Sigmoid colon (tissue), 7 donors: Measurements from ENCODE around the gene MT4. TPM values are rescaled to one million over a fixed set of nuclear protein-coding genes. Genes with fewer than 3 reads are reported as not detected.

Experiments used
- DNase-seq: peaks from one replicate; pipeline ENCODE4 v3.0.0-alpha.2; 2019
- H3K27ac ChIP-seq, 4 donors: fragments of 200-600 bp; sonication (generic); one replicate each; pipeline ENCODE4 v1.5.1; 2016 to 2019; ENCODE audit warnings: mild to moderate bottlenecking in 1 of 4
- H3K27me3 ChIP-seq, 3 donors: fragments of 200-600 bp; sonication (generic); one replicate each; pipeline ENCODE4 v1.5.1; 2019; ENCODE audit warnings: mild to moderate bottlenecking in 1 of 3
- H3K36me3 ChIP-seq, 4 donors: fragments of 200-600 bp; sonication (generic); one replicate each; pipeline ENCODE4 v1.5.1; 2016 to 2019
- H3K4me1 ChIP-seq, 4 donors: fragments of 200-600 bp; sonication (generic); one replicate each; pipeline ENCODE4 v1.5.1; 2017 to 2019
- H3K4me3 ChIP-seq, 4 donors: fragments of 200-600 bp; sonication (generic); one replicate each; pipeline ENCODE4 v1.5.1; 2017 to 2019; ENCODE audit warnings: mild to moderate bottlenecking in 2 of 4, moderate library complexity in 1 of 4
- H3K9me3 ChIP-seq, 4 donors: fragments of 200-600 bp in 3 of 4; sonication (generic) in 3 of 4; one replicate each; pipeline versions ENCODE4 v1.5.1 to v1.6.1; 2013 to 2019
- EP300 ChIP-seq, 4 donors: sonication (generic); formaldehyde crosslinking; IDR thresholded peaks; one replicate each; pipeline ENCODE4 v1.6.1; 2017; ENCODE audit warnings: antibody characterized with exemption in 4 of 4
- POLR2A ChIP-seq, 2 donors: fragments of 450-650 bp; IDR thresholded peaks; one replicate each; pipeline ENCODE4 v1.6.1; 2016; ENCODE audit warnings: antibody characterized with exemption in 2 of 2, mild to moderate bottlenecking in 2 of 2, moderate library complexity in 2 of 2
- POLR2AphosphoS5 ChIP-seq, 4 donors: sonication (generic); formaldehyde crosslinking; IDR thresholded peaks; one replicate each; pipeline ENCODE4 v1.6.1; 2017; ENCODE audit warnings: antibody characterized with exemption in 4 of 4
- WGBS, 2 donors: extraction: QIAGEN DNeasy Blood & Tissue Kit; methylation state at CpG; one replicate each; pipeline ENCODE4 v1.1.7; 2013; 5-methylcytosine and 5-hydroxymethylcytosine counted together
- intact Hi-C: fragments of 100-400 bp; cut with DNase I; formaldehyde crosslinking; loops from one replicate; pipeline ENCODE4 v1.15.1; 2023
- polyA plus RNA-seq, 3 donors: library from polyadenylated mRNA; stranded (reverse); fragments of 200-250 nt; gene quantifications; one replicate each; pipeline ENCODE4 v1.2.3, GENCODE V29; 2013
- total RNA-seq, 4 donors: library from RNA; depleted of rRNA; stranded (reverse); fragments of >200 nt; gene quantifications; one replicate each; pipeline ENCODE4 v1.1.0, GENCODE V29; 2016
- TF ChIP-seq, protein P1 (sequence below), 4 experiments: fragments of 450-650 bp in 3 of 4; fragments of 200-600 bp in 1 of 4; IDR thresholded peaks; one replicate each; pipeline ENCODE4 v1.5.1; 2016 to 2019; ENCODE audit warnings: antibody characterized with exemption in 4 of 4, mild to moderate bottlenecking in 3 of 4, moderate library complexity in 2 of 4
- donor health status: healthy with polysubstance abuse.
- donor health status: Bipolar disorder and iron deficiency.
- donor health status: healthy.

MT4 gene
- total and polyA plus RNA-seq, 7 donors = not detected

DNA sequence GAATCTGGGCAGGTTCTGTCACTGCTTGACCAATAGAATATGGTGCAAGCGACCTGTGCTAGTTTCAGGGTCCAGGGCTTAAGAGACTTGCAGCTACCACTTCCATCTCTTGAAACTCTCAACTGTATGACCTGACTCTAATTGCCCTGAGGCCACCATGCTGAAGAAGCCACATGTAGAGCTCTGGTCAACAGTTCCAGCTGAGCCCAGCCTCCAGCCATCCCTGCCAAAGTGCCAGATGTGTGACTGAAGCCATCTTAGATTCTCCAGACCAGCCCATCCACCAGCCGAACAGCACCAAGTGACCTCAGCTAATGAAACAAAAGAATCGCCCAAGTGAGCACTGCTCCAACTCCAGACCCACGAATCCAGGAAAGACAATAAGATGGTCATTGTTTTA lies 40.1 kb downstream of the MT4 start:
- Histone ChIP-seq H3K4me1 (peaks cover 0 to 37% (median 34%) of the 10 kb centered on the region in 4 donors), H3K27ac (peak overlapping the region in 1 of 4 donors; percentile 93), H3K36me3 (no peaks in the 10 kb centered on the region), H3K9me3 (no peaks in the 10 kb centered on the region), H3K27me3 (no peaks in the 10 kb centered on the region), H3K4me3 (no peak overlapping the region)
- intact Hi-C loops = loop anchor here (5.0 to 10.0 kb wide), 4 partner anchors 37 to 330 kb away; partner anchors contain the start of genes AMFR and HERPUD1
- TF ChIP-seq POLR2A (IDR thresholded peaks at IDR 0.05) (no peak), EP300 (IDR thresholded peaks at IDR 0.05) (no peak), POLR2AphosphoS5 (IDR thresholded peaks at IDR 0.05) (no peak)
- TF ChIP-seq, protein P1, sequence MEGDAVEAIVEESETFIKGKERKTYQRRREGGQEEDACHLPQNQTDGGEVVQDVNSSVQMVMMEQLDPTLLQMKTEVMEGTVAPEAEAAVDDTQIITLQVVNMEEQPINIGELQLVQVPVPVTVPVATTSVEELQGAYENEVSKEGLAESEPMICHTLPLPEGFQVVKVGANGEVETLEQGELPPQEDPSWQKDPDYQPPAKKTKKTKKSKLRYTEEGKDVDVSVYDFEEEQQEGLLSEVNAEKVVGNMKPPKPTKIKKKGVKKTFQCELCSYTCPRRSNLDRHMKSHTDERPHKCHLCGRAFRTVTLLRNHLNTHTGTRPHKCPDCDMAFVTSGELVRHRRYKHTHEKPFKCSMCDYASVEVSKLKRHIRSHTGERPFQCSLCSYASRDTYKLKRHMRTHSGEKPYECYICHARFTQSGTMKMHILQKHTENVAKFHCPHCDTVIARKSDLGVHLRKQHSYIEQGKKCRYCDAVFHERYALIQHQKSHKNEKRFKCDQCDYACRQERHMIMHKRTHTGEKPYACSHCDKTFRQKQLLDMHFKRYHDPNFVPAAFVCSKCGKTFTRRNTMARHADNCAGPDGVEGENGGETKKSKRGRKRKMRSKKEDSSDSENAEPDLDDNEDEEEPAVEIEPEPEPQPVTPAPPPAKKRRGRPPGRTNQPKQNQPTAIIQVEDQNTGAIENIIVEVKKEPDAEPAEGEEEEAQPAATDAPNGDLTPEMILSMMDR (IDR thresholded peaks at IDR 0.05) = no peak
- 87 to 89% methylated on average over 4 of the region's 4 CpGs for WGBS, 2 donors
- no peak for DNase-seq

DNA sequence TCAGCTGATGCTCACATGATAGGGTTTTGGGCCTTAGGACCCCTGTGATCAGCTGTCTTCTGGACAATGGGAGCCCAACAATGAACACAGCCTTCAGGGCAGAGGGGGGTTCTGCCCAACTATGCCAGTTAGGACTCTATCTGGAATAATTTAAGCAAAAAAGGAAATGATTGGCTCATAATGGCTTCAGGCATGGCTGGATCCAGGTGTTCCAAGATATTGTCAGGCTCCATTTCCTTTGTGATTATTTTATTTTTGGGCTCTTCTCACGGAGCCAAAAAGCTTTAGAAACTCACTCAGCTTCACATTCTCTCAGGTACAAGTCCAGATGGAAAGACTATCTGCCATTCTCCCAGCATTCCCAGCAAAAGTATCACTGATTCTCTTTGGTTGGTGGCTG lies 40.6 kb downstream of the MT4 start:
- intact Hi-C loops = loop anchor here (5.0 to 10.0 kb wide), 3 partner anchors 37 to 329 kb away; partner anchors contain the start of genes AMFR and HERPUD1
- no peak for DNase-seq
- no peak for TF ChIP-seq POLR2AphosphoS5 (IDR thresholded peaks at IDR 0.05)
- no peak for TF ChIP-seq POLR2A (IDR thresholded peaks at IDR 0.05)
- no peak for TF ChIP-seq EP300 (IDR thresholded peaks at IDR 0.05)
- TF ChIP-seq, protein P1 (IDR thresholded peaks at IDR 0.05) = no peak
- no peaks in the 10 kb centered on the region for H3K9me3 ChIP-seq
- no peaks in the 10 kb centered on the region for H3K27me3 ChIP-seq
- H3K4me1 ChIP-seq = peaks cover 0 to 42% (median 39%) of the 10 kb centered on the region in 4 donors
- 80 to 85% methylated on average over 1 of the region's 1 CpG for WGBS, 2 donors
- H3K4me3 ChIP-seq = no peak overlapping the region
- H3K27ac ChIP-seq = peak overlapping the region; percentile 86 to 93 (median 89)
- no peaks in the 10 kb centered on the region for H3K36me3 ChIP-seq

DNA sequence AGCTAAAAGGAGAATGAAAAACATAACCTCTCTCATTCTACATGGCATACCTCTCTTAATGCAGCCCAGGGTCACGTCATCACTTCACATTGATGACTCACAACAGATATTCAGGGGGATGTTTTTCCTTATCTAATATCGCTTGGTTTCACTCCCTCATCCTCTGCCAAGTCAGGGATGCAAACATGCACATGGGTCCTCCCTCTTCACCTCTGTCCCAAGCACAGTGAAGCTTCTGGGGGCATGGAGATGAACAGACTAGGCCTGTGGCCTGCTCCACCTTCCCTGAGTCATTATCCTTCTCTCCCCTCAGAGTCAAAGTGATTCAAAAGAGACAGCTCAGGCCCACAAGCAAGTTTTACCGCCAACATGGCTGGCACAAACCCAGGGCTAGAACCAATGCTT lies 41.2 kb downstream of the MT4 start:
- peak overlapping the region; percentile 86 to 93 (median 89) for H3K27ac ChIP-seq
- 79 to 87% methylated on average over 3 of the region's 3 CpGs for WGBS, 2 donors
- peaks cover 0 to 44% (median 44%) of the 10 kb centered on the region in 4 donors for H3K4me1 ChIP-seq
- no peaks in the 10 kb centered on the region for H3K9me3 ChIP-seq
- no peak overlapping the region for H3K4me3 ChIP-seq
- no peak for TF ChIP-seq POLR2A (IDR thresholded peaks at IDR 0.05)
- no peak for TF ChIP-seq EP300 (IDR thresholded peaks at IDR 0.05)
- no peak for TF ChIP-seq POLR2AphosphoS5 (IDR thresholded peaks at IDR 0.05)
- TF ChIP-seq, protein P1 (IDR thresholded peaks at IDR 0.05) = no peak
- no peaks in the 10 kb centered on the region for H3K36me3 ChIP-seq
- intact Hi-C loops = loop anchor here (5.0 to 10.0 kb wide), 3 partner anchors 36 to 329 kb away; partner anchors contain the start of genes AMFR and HERPUD1
- H3K27me3 ChIP-seq = no peaks in the 10 kb centered on the region
- peak; percentile 85 for DNase-seq

DNA sequence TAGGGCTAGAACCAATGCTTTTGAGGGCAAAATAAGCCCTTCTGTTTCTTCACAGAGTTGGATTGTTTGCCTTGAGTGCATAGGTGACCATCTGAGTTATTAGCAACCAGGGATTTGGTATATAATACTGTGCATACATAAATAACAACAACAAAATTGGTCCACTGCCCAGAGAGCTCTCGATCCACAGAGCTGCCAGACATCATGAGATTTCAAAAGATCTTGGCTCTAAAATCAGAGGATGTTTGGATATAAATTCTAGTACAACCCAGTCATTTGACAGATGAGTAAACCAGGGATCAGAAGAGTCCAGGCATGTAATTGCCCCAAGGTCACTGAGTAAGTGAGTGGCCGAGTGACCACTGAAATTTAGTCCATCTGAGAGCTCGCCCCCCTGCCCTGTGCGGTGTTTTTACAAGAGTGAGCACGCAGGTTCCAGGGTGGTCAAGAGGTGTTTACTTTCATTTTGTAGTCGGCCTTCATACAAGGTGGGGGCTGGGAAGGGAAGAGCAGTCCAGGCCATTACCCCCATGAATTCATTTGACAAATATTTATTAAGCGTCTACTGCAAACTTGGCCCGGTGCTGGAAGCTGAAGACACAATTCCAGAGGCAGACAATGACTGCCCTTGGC lies 41.7 kb downstream of the MT4 start:
- intact Hi-C loops = loop anchor here (5.0 to 10.0 kb wide), 3 partner anchors 36 to 328 kb away; partner anchors contain the start of genes AMFR and HERPUD1
- no peak for DNase-seq
- Histone ChIP-seq H3K4me3 (no peak overlapping the region), H3K36me3 (no peaks in the 10 kb centered on the region), H3K27ac (peak overlapping the region; percentile 86 to 93 (median 89)), H3K4me1 (peaks cover 0 to 44% (median 44%) of the 10 kb centered on the region in 4 donors), H3K9me3 (no peaks in the 10 kb centered on the region), H3K27me3 (no peaks in the 10 kb centered on the region)
- peak in 2 of 4 donors; percentile 34 to 44 for TF ChIP-seq POLR2AphosphoS5 (IDR thresholded peaks at IDR 0.05)
- TF ChIP-seq POLR2A (IDR thresholded peaks at IDR 0.05) = no peak
- WGBS, 2 donors = 71 to 82% methylated on average over 8 of the region's 8 CpGs

DNA sequence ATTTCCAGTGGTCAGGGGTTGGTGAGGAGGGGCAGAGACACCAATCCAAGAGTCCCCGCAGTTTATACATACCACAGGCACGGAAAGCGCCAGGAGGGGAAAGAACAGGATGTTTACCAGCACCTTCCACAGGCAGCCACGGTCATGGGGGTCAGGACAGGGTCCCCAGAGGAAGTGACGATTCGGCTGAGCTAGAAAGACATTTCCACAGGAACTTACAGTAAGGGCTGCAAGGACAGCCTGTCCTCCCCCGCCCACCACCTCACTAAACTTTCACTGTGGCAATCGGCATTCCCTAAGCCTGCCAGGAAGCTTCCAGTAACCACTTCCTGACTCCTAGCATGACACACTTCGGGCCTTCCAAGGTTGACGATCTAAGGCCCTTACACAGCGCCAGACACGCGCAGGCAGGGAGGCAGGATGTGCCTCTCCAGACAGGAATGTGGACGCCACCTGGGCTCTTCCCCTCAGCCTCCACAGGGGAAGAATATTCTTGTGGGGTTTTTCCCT lies 42.3 kb downstream of the MT4 start:
- Histone ChIP-seq H3K9me3 (no peaks in the 10 kb centered on the region), H3K36me3 (no peaks in the 10 kb centered on the region), H3K4me3 (no peak overlapping the region), H3K27me3 (no peaks in the 10 kb centered on the region), H3K4me1 (peaks cover 0 to 44% (median 44%) of the 10 kb centered on the region in 4 donors), H3K27ac (peak overlapping the region; percentile 86 to 93 (median 89))
- TF ChIP-seq POLR2A (IDR thresholded peaks at IDR 0.05) (no peak), POLR2AphosphoS5 (IDR thresholded peaks at IDR 0.05) (peak; percentile 78 to 97 (median 86)), EP300 (IDR thresholded peaks at IDR 0.05) (peak; percentile 76 to 96 (median 90))
- TF ChIP-seq, protein P1 (IDR thresholded peaks at IDR 0.05) = no peak
- peak; percentile 95 for DNase-seq
- 67 to 82% methylated on average over 14 of the region's 14 CpGs for whole genome bisulfite sequencing, 2 donors
- intact Hi-C loops = loop anchor here (5.0 to 10.0 kb wide), 3 partner anchors 35 to 328 kb away; partner anchors contain the start of genes AMFR and HERPUD1
